GM21529 (cell line): ENCODE measurements around the gene MOB3B.
"Not testable (repeated sequence)": the region's sequence is repeated elsewhere in the genome, so short reads cannot be mapped to it uniquely, and the experiment has no call there.

Experiments
- ATAC-seq: cut with Tn5 transposase; IDR thresholded peaks from one replicate; pipeline ENCODE4 v1.9.1; 2021; ENCODE audit not compliant: unreplicated experiment

Gene MOB3B

DNA sequence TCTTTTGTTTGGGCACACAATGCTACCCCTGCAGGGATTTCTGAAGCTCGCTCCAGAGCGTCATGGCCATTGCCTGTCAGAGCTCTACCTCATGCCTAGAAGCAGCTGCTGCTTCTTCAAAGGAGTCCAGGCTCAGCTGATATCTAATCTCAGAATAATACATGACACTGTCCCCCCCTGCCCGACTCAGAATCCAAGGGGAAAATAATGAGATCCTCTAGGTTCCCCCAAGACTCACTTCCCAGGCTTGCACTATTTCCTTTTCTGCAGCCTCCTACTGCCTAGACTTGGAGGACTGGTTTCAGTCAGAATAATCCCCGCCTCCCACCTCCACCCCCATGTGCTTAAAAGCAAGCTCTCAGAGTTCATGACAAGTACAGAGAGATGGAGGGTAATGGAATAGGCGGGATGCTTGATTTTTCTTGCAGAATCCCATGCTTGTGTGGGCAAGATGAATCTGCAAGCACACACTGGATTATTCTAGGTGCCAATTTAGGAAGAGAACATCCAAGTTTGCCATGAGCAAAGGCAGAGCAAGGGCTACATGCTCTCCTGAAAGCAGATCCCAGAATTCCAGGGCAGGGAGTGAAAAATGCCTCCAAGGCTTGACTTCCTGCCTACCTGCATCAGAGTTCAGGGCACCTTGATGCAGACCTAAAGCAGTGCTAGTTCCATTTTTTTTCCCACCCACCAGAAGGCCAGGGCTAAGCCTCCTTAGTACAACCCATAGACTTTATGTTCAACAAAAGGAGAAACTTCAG, 102.9 kb downstream of the MOB3B start:
- ATAC-seq: no peak

- ATAC-seq: no peak
These were observed 103.6 kb downstream of the MOB3B start for GRCh38 chr9:27425827-27426510.

GRCh38 chr9:27423915-27424710, 105.5 kb downstream of the MOB3B start:
- no peak for ATAC-seq

- ATAC-seq: no peak
These were observed 107.3 kb downstream of the MOB3B start for GRCh38 chr9:27422279-27422834.

DNA sequence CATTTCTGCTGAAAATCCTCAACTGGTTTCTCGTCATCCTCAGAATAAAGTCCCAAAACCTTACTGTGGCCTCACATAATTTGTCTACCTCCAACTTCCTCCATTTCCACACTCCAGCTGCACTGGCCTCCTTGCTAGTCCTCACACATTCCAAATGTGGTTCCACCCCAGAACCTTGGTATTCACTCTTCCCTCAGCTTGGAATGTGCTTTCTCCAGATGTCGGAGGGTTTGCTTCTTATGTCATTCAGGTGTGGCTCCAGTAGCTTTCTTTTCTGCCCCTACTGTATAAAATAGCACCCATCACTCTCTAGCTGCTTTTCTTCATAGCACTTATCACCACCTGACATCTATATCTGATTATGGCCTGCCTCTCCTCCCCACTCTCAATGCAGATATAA, 108.0 kb downstream of the MOB3B start:
- no peak for ATAC-seq

DNA sequence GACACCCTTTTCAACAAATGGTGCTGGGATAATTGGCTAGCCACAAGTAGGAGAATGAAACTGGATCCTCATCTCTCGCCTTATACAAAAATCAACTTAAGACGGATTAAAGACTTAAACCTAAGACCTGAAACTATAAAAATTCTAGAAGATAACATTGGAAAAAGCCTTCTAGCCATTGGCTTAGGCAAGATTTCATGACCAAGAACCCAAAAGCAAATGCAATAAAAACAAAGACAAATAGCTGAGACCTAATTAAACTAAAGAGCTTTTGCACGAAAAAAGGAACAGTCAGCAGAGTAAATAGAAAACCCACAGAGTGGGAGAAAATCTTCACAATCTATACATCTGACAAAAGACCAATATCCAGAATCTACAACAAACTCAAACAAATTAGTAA, 110.1 kb downstream of the MOB3B start:
- not testable (repeated sequence) for ATAC-seq

GRCh38 chr9:27414220-27414761, 115.3 kb downstream of the MOB3B start:
- ATAC-seq: no peak

GRCh38 chr9:27413511-27414219, 115.9 kb downstream of the MOB3B start:
- no peak for ATAC-seq

- no peak for ATAC-seq
These were observed 116.7 kb downstream of the MOB3B start for GRCh38 chr9:27412963-27413362.

DNA sequence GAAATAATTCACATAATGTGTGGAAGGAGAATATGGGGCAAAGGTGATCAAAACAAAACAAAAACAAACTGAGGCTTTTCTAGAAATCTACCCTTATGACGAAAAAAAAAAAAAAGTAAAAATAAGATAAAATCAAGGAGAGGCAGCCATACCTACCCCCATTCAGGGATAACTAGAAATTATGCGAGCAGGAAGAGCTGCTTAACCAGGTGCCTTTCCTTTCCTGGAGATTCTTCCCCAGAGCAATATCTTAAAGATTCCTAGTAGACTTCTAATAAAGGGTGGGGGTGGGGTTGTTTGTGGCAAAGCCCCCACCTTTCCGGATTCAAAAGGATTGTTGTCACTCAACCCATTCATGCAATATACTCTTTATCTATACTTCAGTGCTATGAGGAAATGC, 117.5 kb downstream of the MOB3B start:
- ATAC-seq: no peak

GRCh38 chr9:27408482-27408881, 121.1 kb downstream of the MOB3B start:
- ATAC-seq: no peak

GRCh38 chr9:27408001-27408400, 121.6 kb downstream of the MOB3B start:
- ATAC-seq: no peak

DNA sequence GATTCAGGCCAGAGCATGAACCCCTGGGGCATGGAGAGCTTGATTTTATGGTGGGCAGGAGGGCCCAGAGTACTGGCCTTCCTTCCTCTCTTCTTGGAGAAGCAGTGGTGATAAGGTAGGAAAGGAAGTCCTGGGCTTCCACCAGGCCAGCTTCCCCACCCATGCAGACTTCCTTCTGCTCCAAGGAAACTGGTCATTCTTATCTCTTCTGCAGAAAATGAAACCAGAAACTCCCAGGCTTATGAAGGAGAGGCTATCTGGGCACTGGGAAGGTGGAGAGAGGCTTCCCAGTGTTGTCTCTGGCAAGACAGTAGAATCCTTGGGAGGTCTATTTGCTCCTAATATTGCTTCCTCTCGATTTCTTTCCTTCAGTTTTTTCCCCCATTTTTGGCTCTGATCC, 122.1 kb downstream of the MOB3B start:
- no peak for ATAC-seq

DNA sequence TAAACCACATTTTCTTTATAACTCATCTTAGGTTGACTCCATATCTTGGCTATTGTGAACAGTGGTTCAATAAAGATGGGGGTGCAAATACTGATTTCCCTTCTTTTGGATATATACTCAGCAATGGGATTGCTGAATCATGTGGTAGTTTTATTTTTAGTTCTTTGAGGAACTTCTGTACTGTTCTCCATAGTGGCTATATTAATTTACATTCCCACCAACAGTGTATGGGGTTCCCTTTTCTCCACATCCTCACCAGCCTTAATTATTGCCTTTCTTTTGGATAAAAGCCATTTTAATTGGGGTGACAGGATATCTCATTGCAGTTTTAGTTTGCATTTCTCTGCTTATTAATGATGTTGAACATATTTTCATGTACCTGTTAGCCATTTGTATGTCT, 125.0 kb downstream of the MOB3B start:
- no peak for ATAC-seq

DNA sequence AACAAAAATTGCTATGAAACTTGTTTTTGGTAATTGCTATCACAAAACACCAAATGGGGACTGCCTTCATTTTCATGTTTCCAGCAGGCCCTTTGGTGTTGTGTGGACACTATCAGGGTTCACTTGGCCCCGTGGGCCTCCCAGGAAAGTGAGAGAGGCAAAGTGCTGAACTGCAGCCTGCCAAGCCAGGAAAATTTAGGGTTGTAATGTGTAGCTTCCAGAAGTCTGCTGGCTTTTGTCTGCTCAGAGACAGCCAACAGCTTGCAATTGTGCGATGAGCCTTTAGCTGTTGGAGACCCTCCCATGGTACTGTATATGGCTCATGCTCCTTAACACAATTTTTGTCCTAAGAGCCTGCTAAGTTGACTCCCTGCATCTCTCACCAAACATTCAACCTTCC, 127.0 kb downstream of the MOB3B start:
- no peak for ATAC-seq

- ATAC-seq: no peak
These were observed 129.2 kb downstream of the MOB3B start for GRCh38 chr9:27400334-27400880.

GRCh38 chr9:27398982-27399653, 130.5 kb downstream of the MOB3B start:
- ATAC-seq: no peak

- ATAC-seq: no peak
These were observed 133.1 kb downstream of the MOB3B start for GRCh38 chr9:27396495-27396894.

DNA sequence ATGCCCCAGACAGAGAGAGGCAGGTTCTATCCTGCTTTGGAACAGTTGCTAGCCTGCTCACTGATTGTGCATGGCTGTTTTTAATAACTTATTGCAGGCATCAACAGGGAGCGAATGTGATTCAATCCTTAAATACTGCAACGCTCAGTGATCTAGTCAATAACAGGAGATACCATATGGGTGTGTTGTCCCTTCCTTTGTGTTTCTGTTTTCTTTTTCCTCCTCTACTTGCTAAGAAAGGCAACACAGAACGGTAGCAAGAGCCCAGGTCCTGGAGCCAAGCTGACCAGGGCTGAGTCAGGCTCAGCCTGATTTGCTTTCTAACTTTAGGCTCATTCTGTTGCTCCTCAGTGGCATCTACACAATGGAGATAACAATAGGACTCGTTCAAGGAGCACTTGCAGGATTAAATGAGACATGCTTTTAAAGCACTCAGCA, 134.1 kb downstream of the MOB3B start:
- no peak for ATAC-seq

- no peak for ATAC-seq
These were observed 134.8 kb downstream of the MOB3B start for GRCh38 chr9:27394826-27395201.
